ENCODE data around the gene HMCN2. TPM values are rescaled to one million over a fixed set of nuclear protein-coding genes. Genes with fewer than 3 reads are reported as not detected.

Gene HMCN2
- total RNA-seq, 1 donor from 2014 or later, result not detected

- Mint-ChIP-seq H3K36me3 (ENCODE audit: low read depth) (no peaks in the 10 kb centered on the region), H3K27me3 (peaks cover 19% of the 10 kb centered on the region), H3K4me3 (no peak overlapping the region), H3K9me3 (peaks cover 2% of the 10 kb centered on the region), H3K27ac (no peak overlapping the region), H3K4me1 (no peaks in the 10 kb centered on the region)
- TF ChIP-seq CTCF (IDR thresholded peaks at IDR 0.05), result no peak
- no peak for ATAC-seq (ENCODE audit: low read depth)
- ChIA-PET POLR2A (no interaction called here), CTCF (no interaction called here)
- DNase-seq, result no peak
- intact Hi-C loops (cut with micrococcal nuclease), result no loop called here
These were observed 164.3 kb downstream of the HMCN2 start for GRCh38 chr9:130429831-130430230.

- TF ChIP-seq CTCF (IDR thresholded peaks at IDR 0.05), result no peak
- CTCF ChIA-PET, result no interaction called here
- Mint-ChIP-seq H3K4me1 (no peaks in the 10 kb centered on the region), H3K27ac (no peak overlapping the region), H3K36me3 (ENCODE audit: low read depth) (no peaks in the 10 kb centered on the region), H3K27me3 (peaks cover 20% of the 10 kb centered on the region), H3K4me3 (no peak overlapping the region), H3K9me3 (peaks cover 2% of the 10 kb centered on the region)
- POLR2A ChIA-PET, result no interaction called here
- no peak for ATAC-seq (ENCODE audit: low read depth)
- DNase-seq, result no peak
- intact Hi-C loops (cut with micrococcal nuclease), result no loop called here
These were observed 164.7 kb downstream of the HMCN2 start for GRCh38 chr9:130430232-130430631.

GRCh38 chr9:130430734-130431535 lies 165.4 kb downstream of the HMCN2 start:
- no peak for TF ChIP-seq CTCF (IDR thresholded peaks at IDR 0.05)
- POLR2A ChIA-PET, result no interaction called here
- peaks cover 23% of the 10 kb centered on the region for H3K27me3 Mint-ChIP-seq
- H3K27ac Mint-ChIP-seq, result no peak overlapping the region
- ATAC-seq (ENCODE audit: low read depth) (no peak), DNase-seq (no peak)
- H3K36me3 Mint-ChIP-seq (ENCODE audit: low read depth), result no peaks in the 10 kb centered on the region
- H3K4me3 Mint-ChIP-seq, result no peak overlapping the region
- H3K4me1 Mint-ChIP-seq, result no peaks in the 10 kb centered on the region
- H3K9me3 Mint-ChIP-seq, result peaks cover 2% of the 10 kb centered on the region
- CTCF ChIA-PET, result no interaction called here
- intact Hi-C loops (cut with micrococcal nuclease), result no loop called here

GRCh38 chr9:130431536-130432303 lies 166.2 kb downstream of the HMCN2 start:
- H3K4me3 Mint-ChIP-seq, result no peak overlapping the region
- CTCF ChIA-PET, result no interaction called here
- H3K27me3 Mint-ChIP-seq, result peaks cover 28% of the 10 kb centered on the region

More at GRCh38 chr9:130431536-130432303, 166.2 kb downstream of the HMCN2 start:
- ATAC-seq (ENCODE audit: low read depth), result no peak
- peaks cover 2% of the 10 kb centered on the region for H3K9me3 Mint-ChIP-seq
- POLR2A ChIA-PET, result no interaction called here
- intact Hi-C loops (cut with micrococcal nuclease), result no loop called here
- no peak for DNase-seq
- no peaks in the 10 kb centered on the region for H3K36me3 Mint-ChIP-seq (ENCODE audit: low read depth)
- H3K4me1 Mint-ChIP-seq, result no peaks in the 10 kb centered on the region
- no peak for TF ChIP-seq CTCF (IDR thresholded peaks at IDR 0.05)
- H3K27ac Mint-ChIP-seq, result no peak overlapping the region

Data from activated B cell treated with CpG ODN at 0.5 μM for 24 hours (primary cell).